HepG2 (cell line): ENCODE results near the gene TUBA8. TPM values are rescaled to one million over a fixed set of nuclear protein-coding genes. Genes with fewer than 3 reads are reported as not detected.

Experiments used
- CBX1 ChIP-seq: IDR thresholded peaks from one replicate; pipeline ENCODE4 v1.6.1; 2016; ENCODE audit warnings: antibody characterized with exemption, low read depth
- FOSL2 ChIP-seq: sonication (generic); formaldehyde crosslinking; IDR thresholded peaks from 2 replicates; pipeline ENCODE4 v1.4.0; 2020; ENCODE audit warnings: missing genetic modification reagents
- FOXC1 ChIP-seq: sonication (generic); formaldehyde crosslinking; IDR thresholded peaks from 2 replicates; pipeline ENCODE4 v1.8.0; 2022; ENCODE audit warnings: mild to moderate bottlenecking, missing genetic modification reagents, borderline replicate concordance
- HNRNPLL ChIP-seq: fragments of 200-400 bp; formaldehyde crosslinking; IDR thresholded peaks from 2 replicates; pipeline ENCODE4 v1.6.1; 2017; ENCODE audit warnings: mild to moderate bottlenecking, low read depth, low read length; ENCODE audit not compliant: poor library complexity, severe bottlenecking
- MAZ ChIP-seq, 2 experiments: sonication (generic) in 1 of 2; formaldehyde crosslinking in 1 of 2; IDR thresholded peaks; 2 replicates each; pipeline versions ENCODE4 v1.5.0 to v1.6.1; 2012 to 2020; ENCODE audit warnings: low read depth in 2 of 2, mild to moderate bottlenecking in 2 of 2, borderline replicate concordance in 1 of 2, improper control_type of control experiment in 1 of 2, low read length in 1 of 2, missing genetic modification reagents in 1 of 2, moderate library complexity in 1 of 2
- NR2F1 ChIP-seq, 2 experiments: fragments of 450-650 bp in 1 of 2; formaldehyde crosslinking in 1 of 2; IDR thresholded peaks; 2 replicates each; pipeline versions ENCODE4 v1.5.0 to v1.6.1; 2016 to 2020; ENCODE audit warnings: mild to moderate bottlenecking in 1 of 2, missing compliant biosample characterization in 1 of 2, missing genetic modification reagents in 1 of 2, moderate library complexity in 1 of 2
- PTBP1 ChIP-seq: fragments of 200-400 bp; formaldehyde crosslinking; IDR thresholded peaks from 2 replicates; pipeline ENCODE4 v1.6.1; 2018; ENCODE audit warnings: low read length, low read depth; ENCODE audit not compliant: poor library complexity, severe bottlenecking
- ZFX ChIP-seq: sonication (generic); formaldehyde crosslinking; IDR thresholded peaks from 2 replicates; pipeline ENCODE4 v1.4.0; 2020; ENCODE audit warnings: mild to moderate bottlenecking, low read depth, missing genetic modification reagents, moderate library complexity
- ZNF10 ChIP-seq: sonication (generic); formaldehyde crosslinking; IDR thresholded peaks from 2 replicates; pipeline ENCODE4 v1.4.0; 2020; ENCODE audit warnings: mild to moderate bottlenecking, low read depth, missing genetic modification reagents, borderline replicate concordance
- ZNF431 ChIP-seq: sonication (generic); formaldehyde crosslinking; IDR thresholded peaks from 2 replicates; pipeline ENCODE4 v1.9.0; 2022; ENCODE audit warnings: missing genetic modification reagents, low read depth, mild to moderate bottlenecking, borderline replicate concordance
- ZNF446 ChIP-seq: sonication (generic); formaldehyde crosslinking; IDR thresholded peaks from 2 replicates; pipeline ENCODE4 v1.5.0; 2020; ENCODE audit warnings: mild to moderate bottlenecking, missing genetic modification reagents
- ZSCAN22 ChIP-seq: sonication (generic); formaldehyde crosslinking; IDR thresholded peaks from 2 replicates; pipeline ENCODE4 v1.4.0; 2020; ENCODE audit warnings: mild to moderate bottlenecking, missing genetic modification reagents
- polyA plus RNA-seq, 8 experiments: library from polyadenylated mRNA; depleted of rRNA in 3 of 8; stranded (reverse) in 7 of 8; unstranded in 1 of 8; fragments of >200 nt; fragmentation: Illumina TruSeq in 4 of 8; extraction: Trizol in 4 of 8; gene quantifications; 2 replicates each; pipeline versions ENCODE4 v1.2.1 to v1.2.3, GENCODE V29; 2011 to 2016; ENCODE audit warnings: low read depth in 4 of 8, missing spikeins in 1 of 8, mixed read lengths in 1 of 8; ENCODE audit not compliant: insufficient read depth in 1 of 8
- total RNA-seq, 5 experiments: library from RNA; depleted of rRNA; stranded (reverse); fragments of >200 nt; fragmentation: Illumina TruSeq; extraction: Trizol; gene quantifications; 2 replicates each; pipeline ENCODE4 v1.2.3, GENCODE V29; 2016; ENCODE audit warnings: low read depth in 1 of 5
- TF ChIP-seq, protein P1 (sequence below): sonication (generic); formaldehyde crosslinking; conservative IDR thresholded peaks from 2 replicates; pipeline ENCODE4 v1.4.0; 2020; ENCODE audit warnings: missing genetic modification reagents
- TF ChIP-seq, protein P2 (sequence below): sonication (generic); formaldehyde crosslinking; IDR thresholded peaks from 2 replicates; pipeline ENCODE4 v1.4.0; 2020; ENCODE audit warnings: mild to moderate bottlenecking, missing genetic modification reagents, borderline replicate concordance
- TF ChIP-seq, protein P3 (sequence below): sonication (generic); formaldehyde crosslinking; IDR thresholded peaks from 2 replicates; pipeline ENCODE4 v1.4.0; 2020; ENCODE audit warnings: mild to moderate bottlenecking, missing genetic modification reagents
- TF ChIP-seq, protein P4 (sequence below): sonication (generic); formaldehyde crosslinking; IDR thresholded peaks from 2 replicates; pipeline ENCODE4 v1.5.1; 2020; ENCODE audit warnings: missing genetic modification reagents, mild to moderate bottlenecking, borderline replicate concordance

Gene TUBA8
- total and polyA plus RNA-seq, 2 of the 13 experiments (the other 11 are each of a cell fraction or from before 2014, with no cell fraction given), result 0.35 to 0.69 TPM

DNA sequence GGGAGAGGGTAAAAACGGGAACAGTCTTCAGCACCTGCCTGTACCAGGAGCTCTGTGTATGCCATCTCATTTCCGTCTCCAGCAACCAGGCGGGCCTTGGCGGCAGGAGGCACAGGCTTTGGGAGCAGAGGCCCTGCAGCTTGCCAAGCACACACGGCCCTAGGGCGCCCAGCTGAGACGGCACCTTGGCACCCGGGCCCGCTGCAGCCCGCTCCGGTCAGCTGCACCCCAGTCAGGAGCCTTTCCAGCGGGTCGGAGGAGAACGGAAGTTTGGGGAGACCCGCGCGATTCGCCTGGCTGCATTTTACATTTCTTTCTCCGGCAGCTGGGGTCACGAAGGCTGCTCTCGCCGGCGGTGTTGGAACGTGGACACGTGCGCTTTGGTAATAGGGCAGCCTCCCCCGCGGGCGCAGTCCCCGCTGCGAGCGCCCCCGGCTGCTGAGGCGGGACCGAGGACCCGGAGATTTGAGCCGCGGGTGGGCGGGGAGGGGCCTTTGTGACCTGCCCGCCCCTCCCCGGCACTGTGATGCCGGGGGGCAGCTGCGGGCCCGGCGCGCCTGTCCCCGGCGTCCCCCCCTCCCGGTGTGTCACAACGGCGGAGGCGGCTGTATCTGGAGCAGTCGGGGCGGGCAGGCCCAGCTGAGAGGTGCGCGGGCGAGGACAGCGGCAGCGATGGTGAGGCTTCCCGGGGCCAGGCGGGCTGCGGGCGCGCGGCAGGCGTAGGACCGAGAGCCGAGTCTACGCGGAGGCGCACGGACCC, at the start of gene TUBA8 (continued):
- TF ChIP-seq, protein P1, sequence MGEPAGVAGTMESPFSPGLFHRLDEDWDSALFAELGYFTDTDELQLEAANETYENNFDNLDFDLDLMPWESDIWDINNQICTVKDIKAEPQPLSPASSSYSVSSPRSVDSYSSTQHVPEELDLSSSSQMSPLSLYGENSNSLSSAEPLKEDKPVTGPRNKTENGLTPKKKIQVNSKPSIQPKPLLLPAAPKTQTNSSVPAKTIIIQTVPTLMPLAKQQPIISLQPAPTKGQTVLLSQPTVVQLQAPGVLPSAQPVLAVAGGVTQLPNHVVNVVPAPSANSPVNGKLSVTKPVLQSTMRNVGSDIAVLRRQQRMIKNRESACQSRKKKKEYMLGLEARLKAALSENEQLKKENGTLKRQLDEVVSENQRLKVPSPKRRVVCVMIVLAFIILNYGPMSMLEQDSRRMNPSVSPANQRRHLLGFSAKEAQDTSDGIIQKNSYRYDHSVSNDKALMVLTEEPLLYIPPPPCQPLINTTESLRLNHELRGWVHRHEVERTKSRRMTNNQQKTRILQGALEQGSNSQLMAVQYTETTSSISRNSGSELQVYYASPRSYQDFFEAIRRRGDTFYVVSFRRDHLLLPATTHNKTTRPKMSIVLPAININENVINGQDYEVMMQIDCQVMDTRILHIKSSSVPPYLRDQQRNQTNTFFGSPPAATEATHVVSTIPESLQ (CRISPR knock-in tag), result no peak
- TF ChIP-seq NR2F1 (CRISPR knock-in tag; IDR thresholded peaks at IDR 0.05), result no peak
- no peak for TF ChIP-seq CBX1
- TF ChIP-seq FOXC1 (CRISPR knock-in tag), result peak; percentile 19; the same call in 1 of the 2 replicates
- TF ChIP-seq, protein P2, sequence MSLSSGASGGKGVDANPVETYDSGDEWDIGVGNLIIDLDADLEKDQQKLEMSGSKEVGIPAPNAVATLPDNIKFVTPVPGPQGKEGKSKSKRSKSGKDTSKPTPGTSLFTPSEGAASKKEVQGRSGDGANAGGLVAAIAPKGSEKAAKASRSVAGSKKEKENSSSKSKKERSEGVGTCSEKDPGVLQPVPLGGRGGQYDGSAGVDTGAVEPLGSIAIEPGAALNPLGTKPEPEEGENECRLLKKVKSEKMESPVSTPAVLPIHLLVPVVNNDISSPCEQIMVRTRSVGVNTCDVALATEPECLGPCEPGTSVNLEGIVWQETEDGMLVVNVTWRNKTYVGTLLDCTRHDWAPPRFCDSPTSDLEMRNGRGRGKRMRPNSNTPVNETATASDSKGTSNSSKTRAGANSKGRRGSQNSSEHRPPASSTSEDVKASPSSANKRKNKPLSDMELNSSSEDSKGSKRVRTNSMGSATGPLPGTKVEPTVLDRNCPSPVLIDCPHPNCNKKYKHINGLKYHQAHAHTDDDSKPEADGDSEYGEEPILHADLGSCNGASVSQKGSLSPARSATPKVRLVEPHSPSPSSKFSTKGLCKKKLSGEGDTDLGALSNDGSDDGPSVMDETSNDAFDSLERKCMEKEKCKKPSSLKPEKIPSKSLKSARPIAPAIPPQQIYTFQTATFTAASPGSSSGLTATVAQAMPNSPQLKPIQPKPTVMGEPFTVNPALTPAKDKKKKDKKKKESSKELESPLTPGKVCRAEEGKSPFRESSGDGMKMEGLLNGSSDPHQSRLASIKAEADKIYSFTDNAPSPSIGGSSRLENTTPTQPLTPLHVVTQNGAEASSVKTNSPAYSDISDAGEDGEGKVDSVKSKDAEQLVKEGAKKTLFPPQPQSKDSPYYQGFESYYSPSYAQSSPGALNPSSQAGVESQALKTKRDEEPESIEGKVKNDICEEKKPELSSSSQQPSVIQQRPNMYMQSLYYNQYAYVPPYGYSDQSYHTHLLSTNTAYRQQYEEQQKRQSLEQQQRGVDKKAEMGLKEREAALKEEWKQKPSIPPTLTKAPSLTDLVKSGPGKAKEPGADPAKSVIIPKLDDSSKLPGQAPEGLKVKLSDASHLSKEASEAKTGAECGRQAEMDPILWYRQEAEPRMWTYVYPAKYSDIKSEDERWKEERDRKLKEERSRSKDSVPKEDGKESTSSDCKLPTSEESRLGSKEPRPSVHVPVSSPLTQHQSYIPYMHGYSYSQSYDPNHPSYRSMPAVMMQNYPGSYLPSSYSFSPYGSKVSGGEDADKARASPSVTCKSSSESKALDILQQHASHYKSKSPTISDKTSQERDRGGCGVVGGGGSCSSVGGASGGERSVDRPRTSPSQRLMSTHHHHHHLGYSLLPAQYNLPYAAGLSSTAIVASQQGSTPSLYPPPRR (CRISPR knock-in tag), result no peak
- no peak for TF ChIP-seq MAZ (IDR thresholded peaks at IDR 0.05; ENCODE audit: borderline replicate concordance, low read depth, low read length)
- TF ChIP-seq MAZ (CRISPR knock-in tag; IDR thresholded peaks at IDR 0.05; ENCODE audit: low read depth), result no peak
- TF ChIP-seq, protein P3, sequence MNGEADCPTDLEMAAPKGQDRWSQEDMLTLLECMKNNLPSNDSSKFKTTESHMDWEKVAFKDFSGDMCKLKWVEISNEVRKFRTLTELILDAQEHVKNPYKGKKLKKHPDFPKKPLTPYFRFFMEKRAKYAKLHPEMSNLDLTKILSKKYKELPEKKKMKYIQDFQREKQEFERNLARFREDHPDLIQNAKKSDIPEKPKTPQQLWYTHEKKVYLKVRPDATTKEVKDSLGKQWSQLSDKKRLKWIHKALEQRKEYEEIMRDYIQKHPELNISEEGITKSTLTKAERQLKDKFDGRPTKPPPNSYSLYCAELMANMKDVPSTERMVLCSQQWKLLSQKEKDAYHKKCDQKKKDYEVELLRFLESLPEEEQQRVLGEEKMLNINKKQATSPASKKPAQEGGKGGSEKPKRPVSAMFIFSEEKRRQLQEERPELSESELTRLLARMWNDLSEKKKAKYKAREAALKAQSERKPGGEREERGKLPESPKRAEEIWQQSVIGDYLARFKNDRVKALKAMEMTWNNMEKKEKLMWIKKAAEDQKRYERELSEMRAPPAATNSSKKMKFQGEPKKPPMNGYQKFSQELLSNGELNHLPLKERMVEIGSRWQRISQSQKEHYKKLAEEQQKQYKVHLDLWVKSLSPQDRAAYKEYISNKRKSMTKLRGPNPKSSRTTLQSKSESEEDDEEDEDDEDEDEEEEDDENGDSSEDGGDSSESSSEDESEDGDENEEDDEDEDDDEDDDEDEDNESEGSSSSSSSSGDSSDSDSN (CRISPR knock-in tag), result peak; percentile 26; the same call in 1 of the 2 replicates
- no peak for TF ChIP-seq FOSL2 (CRISPR knock-in tag)
- no peak for TF ChIP-seq ZNF431 (CRISPR knock-in tag)
- no peak for TF ChIP-seq ZNF10 (CRISPR knock-in tag)
- TF ChIP-seq PTBP1, result no peak
- no peak for TF ChIP-seq ZNF446 (CRISPR knock-in tag)
- TF ChIP-seq, protein P4, sequence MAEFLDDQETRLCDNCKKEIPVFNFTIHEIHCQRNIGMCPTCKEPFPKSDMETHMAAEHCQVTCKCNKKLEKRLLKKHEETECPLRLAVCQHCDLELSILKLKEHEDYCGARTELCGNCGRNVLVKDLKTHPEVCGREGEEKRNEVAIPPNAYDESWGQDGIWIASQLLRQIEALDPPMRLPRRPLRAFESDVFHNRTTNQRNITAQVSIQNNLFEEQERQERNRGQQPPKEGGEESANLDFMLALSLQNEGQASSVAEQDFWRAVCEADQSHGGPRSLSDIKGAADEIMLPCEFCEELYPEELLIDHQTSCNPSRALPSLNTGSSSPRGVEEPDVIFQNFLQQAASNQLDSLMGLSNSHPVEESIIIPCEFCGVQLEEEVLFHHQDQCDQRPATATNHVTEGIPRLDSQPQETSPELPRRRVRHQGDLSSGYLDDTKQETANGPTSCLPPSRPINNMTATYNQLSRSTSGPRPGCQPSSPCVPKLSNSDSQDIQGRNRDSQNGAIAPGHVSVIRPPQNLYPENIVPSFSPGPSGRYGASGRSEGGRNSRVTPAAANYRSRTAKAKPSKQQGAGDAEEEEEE (CRISPR knock-in tag), result no peak
- TF ChIP-seq ZFX (CRISPR knock-in tag), result 0 out of 2 replicates have a peak, but pooled peaks have one; percentile 20
- TF ChIP-seq HNRNPLL, result peak; percentile 62
- no peak for TF ChIP-seq ZSCAN22 (CRISPR knock-in tag)
